ENCODE measurements around the gene SMAGP.

DNA sequence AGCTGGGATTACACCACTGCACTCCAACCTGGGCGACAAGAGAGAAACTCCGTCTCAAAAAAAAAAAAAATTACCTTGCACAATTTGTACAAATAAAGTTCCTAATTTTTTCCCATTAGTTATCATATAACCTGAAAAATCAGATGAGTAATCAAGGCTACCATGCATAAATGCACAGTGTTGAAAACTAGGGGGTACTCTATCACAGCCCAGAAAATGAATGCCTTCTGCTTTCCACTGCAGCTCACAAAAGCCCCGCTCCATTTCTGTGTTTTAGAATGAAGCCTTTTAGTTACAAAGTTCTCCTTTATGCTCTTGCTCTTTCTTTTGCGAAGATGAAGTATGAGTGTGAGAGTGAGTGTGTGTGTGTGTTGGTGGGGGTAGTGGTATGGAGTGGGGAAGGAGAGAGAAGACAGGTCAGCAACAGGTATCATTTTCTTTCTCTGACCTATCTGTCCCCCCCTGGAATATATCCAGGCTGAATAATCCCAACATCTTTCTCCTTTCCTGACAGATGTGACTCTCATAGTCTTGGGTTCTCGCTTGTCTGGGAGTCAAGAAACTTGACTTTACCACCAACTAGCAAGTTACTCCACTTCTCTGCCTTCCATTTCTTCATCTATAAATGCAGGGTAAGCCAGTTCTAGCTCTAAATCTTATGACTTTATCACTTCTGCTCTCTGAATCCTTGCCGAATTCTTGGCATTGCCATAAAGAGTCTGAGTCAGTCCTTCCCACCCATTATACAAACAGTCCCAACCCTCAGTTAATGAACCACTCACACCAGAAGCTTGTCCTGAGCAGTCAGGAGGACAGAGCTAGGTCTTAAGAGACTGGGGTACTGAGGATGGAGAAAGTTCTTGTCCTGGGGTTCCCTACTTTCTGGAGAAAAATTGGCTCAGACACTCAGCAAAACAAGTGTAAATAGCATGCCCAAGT lies 37.7 kb upstream of the SMAGP start:
- TF ChIP-seq POLR2A (IDR thresholded peaks at IDR 0.05; ENCODE audit: low read depth, low read length) = no peak
- TF ChIP-seq, protein P1, sequence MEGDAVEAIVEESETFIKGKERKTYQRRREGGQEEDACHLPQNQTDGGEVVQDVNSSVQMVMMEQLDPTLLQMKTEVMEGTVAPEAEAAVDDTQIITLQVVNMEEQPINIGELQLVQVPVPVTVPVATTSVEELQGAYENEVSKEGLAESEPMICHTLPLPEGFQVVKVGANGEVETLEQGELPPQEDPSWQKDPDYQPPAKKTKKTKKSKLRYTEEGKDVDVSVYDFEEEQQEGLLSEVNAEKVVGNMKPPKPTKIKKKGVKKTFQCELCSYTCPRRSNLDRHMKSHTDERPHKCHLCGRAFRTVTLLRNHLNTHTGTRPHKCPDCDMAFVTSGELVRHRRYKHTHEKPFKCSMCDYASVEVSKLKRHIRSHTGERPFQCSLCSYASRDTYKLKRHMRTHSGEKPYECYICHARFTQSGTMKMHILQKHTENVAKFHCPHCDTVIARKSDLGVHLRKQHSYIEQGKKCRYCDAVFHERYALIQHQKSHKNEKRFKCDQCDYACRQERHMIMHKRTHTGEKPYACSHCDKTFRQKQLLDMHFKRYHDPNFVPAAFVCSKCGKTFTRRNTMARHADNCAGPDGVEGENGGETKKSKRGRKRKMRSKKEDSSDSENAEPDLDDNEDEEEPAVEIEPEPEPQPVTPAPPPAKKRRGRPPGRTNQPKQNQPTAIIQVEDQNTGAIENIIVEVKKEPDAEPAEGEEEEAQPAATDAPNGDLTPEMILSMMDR (IDR thresholded peaks at IDR 0.05; ENCODE audit: extremely low read depth in 1 of 2, insufficient read depth in 1 of 2, low read depth in 1 of 2, low read length in 2 of 2) = no peak
- no peak for TF ChIP-seq MYC (IDR thresholded peaks at IDR 0.05; ENCODE audit: low read depth, low read length)
- no peak for TF ChIP-seq JUN (IDR thresholded peaks at IDR 0.05; ENCODE audit: borderline replicate concordance, insufficient read depth, insufficient read length, low read depth)
- no peak for TF ChIP-seq POLR2AphosphoS5 (IDR thresholded peaks at IDR 0.05; ENCODE audit: insufficient read depth, low read depth, low read length)
- TF ChIP-seq, protein P2, sequence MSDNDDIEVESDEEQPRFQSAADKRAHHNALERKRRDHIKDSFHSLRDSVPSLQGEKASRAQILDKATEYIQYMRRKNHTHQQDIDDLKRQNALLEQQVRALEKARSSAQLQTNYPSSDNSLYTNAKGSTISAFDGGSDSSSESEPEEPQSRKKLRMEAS (IDR thresholded peaks at IDR 0.05; ENCODE audit: insufficient read depth, insufficient read length) = no peak
